A549 (cell line): ENCODE results near the gene ECEL1.

Experiments
- CTCF ChIP-seq: fragments of >200 bp; sonication (Bioruptor Twin); formaldehyde crosslinking; IDR thresholded peaks from 3 replicates; pipeline ENCODE4 v1.5.1; 2016
- RNF2 ChIP-seq: fragments of 200-600 bp; sonication (generic); IDR thresholded peaks from 2 replicates; pipeline ENCODE4 v1.6.1; 2016; ENCODE audit warnings: low read depth, mild to moderate bottlenecking, antibody characterized with exemption, moderate library complexity, borderline replicate concordance
- SREBF2 ChIP-seq: fragments of 450-650 bp; IDR thresholded peaks from 2 replicates; pipeline ENCODE4 v1.6.1; 2014; ENCODE audit warnings: mild to moderate bottlenecking, moderate library complexity

- TF ChIP-seq CTCF (no peak), SREBF2 (no peak), RNF2 (no peak)
These were observed 863 bp downstream of the ECEL1 start for GRCh38 chr2:232486558-232487384.
